ENCODE measurements around the gene TLX2. TPM values are rescaled to one million over a fixed set of nuclear protein-coding genes. Genes with fewer than 3 reads are reported as not detected.

TLX2 gene
- total and polyA plus RNA-seq, 2 of the 4 experiments (the other 2 are of a cell fraction) = not detected

DNA sequence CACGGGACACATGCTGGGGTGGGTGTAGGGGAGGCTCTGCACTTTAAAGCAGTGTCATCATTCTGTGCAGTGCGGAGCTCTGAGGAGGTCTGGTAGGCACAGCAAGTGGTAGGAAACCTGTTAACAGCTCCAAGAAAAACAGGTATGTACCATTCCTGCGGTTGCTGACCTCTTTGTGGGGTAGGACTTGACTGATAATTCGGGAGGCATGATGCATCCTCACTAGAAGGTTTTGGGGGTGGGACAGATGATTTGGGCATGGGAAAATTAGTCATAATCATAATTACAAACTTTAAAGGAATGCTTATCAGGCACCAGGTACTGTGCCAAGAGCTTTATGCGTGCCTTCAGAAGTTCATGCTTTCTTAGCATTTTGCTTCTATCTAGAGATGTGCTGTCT lies 50.0 kb downstream of the TLX2 start:
- peak overlapping the region; percentile 65 for H2BK120ac ChIP-seq (ENCODE audit: low read depth, low read length)
- H2AK9ac ChIP-seq (replicated peaks; ENCODE audit: low read depth, low read length, poor library complexity) = no peak overlapping the region
- no peaks in the 10 kb centered on the region for H3K9me3 ChIP-seq (ENCODE audit: control insufficient read depth, insufficient read depth, low read length)
- in situ Hi-C loops (cut with MboI; ENCODE audit: low sequenced_read_pairs) = no loop called here
- no peak overlapping the region for H3K27ac ChIP-seq (ENCODE audit: insufficient read depth, low read length)
- peaks cover 31% of the 10 kb centered on the region for H3K9me1 ChIP-seq (ENCODE audit: insufficient read depth, low read length)
- H3K4me2 ChIP-seq (ENCODE audit: low read depth, low read length) = no peak overlapping the region
- H2BK20ac ChIP-seq (ENCODE audit: low read depth, low read length) = peak overlapping the region; percentile 16; the same call in 1 of the 2 replicates
- H3K9ac ChIP-seq (ENCODE audit: low read depth, low read length) = no peak overlapping the region
- no CpG with 5 or more reads among the region's 5 CpGs for WGBS, 2 experiments (ENCODE audit: extremely low coverage in 2 of 2, insufficient read length in 1 of 2)
- ChIA-PET CTCF (interaction anchor here (0.5 to 1.0 kb wide), 2 partner anchors 13 to 212 kb away, joined by 3 to 5 read pairs; no protein-coding TSS in a partner anchor), POLR2A (ENCODE audit: unreplicated experiment) (no interaction called here)
- peak overlapping the region; percentile 59 for H2AK5ac ChIP-seq (ENCODE audit: low read depth, low read length)
- no peaks in the 10 kb centered on the region for H3K79me1 ChIP-seq (ENCODE audit: low read depth in 1 of 2, low read length in 2 of 2)
- no peak for TF ChIP-seq BHLHE40 (IDR thresholded peaks at IDR 0.05; ENCODE audit: low read depth, low read length)
- TF ChIP-seq RCOR1 (IDR thresholded peaks at IDR 0.05; ENCODE audit: insufficient replicate concordance, low read length) = no peak
- TF ChIP-seq, protein P1, sequence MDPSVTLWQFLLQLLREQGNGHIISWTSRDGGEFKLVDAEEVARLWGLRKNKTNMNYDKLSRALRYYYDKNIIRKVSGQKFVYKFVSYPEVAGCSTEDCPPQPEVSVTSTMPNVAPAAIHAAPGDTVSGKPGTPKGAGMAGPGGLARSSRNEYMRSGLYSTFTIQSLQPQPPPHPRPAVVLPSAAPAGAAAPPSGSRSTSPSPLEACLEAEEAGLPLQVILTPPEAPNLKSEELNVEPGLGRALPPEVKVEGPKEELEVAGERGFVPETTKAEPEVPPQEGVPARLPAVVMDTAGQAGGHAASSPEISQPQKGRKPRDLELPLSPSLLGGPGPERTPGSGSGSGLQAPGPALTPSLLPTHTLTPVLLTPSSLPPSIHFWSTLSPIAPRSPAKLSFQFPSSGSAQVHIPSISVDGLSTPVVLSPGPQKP (IDR thresholded peaks at IDR 0.05; ENCODE audit: borderline replicate concordance, low read depth, low read length) = no peak
- TF ChIP-seq RFX5 (IDR thresholded peaks at IDR 0.05; ENCODE audit: low read depth, low read length) = no peak
- no peak for TF ChIP-seq MXI1 (IDR thresholded peaks at IDR 0.05; ENCODE audit: borderline replicate concordance, low read depth, low read length)
- no peak for TF ChIP-seq RAD21 (IDR thresholded peaks at IDR 0.05; ENCODE audit: low read length)
- TF ChIP-seq, protein P2, sequence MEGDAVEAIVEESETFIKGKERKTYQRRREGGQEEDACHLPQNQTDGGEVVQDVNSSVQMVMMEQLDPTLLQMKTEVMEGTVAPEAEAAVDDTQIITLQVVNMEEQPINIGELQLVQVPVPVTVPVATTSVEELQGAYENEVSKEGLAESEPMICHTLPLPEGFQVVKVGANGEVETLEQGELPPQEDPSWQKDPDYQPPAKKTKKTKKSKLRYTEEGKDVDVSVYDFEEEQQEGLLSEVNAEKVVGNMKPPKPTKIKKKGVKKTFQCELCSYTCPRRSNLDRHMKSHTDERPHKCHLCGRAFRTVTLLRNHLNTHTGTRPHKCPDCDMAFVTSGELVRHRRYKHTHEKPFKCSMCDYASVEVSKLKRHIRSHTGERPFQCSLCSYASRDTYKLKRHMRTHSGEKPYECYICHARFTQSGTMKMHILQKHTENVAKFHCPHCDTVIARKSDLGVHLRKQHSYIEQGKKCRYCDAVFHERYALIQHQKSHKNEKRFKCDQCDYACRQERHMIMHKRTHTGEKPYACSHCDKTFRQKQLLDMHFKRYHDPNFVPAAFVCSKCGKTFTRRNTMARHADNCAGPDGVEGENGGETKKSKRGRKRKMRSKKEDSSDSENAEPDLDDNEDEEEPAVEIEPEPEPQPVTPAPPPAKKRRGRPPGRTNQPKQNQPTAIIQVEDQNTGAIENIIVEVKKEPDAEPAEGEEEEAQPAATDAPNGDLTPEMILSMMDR (conservative IDR thresholded peaks at IDR 0.05; ENCODE audit: low read depth, low read length) = no peak
- no peak for TF ChIP-seq CEBPB (IDR thresholded peaks at IDR 0.05; ENCODE audit: low read depth, low read length)
- TF ChIP-seq, protein P3, sequence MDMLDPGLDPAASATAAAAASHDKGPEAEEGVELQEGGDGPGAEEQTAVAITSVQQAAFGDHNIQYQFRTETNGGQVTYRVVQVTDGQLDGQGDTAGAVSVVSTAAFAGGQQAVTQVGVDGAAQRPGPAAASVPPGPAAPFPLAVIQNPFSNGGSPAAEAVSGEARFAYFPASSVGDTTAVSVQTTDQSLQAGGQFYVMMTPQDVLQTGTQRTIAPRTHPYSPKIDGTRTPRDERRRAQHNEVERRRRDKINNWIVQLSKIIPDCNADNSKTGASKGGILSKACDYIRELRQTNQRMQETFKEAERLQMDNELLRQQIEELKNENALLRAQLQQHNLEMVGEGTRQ (IDR thresholded peaks at IDR 0.05; ENCODE audit: low read depth, low read length) = no peak
- no peak for TF ChIP-seq POLR2A (IDR thresholded peaks at IDR 0.05; ENCODE audit: low read depth, low read length)
- TF ChIP-seq CHD1 (IDR thresholded peaks at IDR 0.05; ENCODE audit: low read depth, low read length) = no peak
- no peaks in the 10 kb centered on the region for H4K20me1 ChIP-seq (ENCODE audit: insufficient read depth, low read length)
- H3K14ac ChIP-seq (replicated peaks; ENCODE audit: low read depth, low read length) = peak overlapping the region; percentile 22
- H3K27me3 ChIP-seq (ENCODE audit: control insufficient read depth, insufficient read depth, low read length) = no peaks in the 10 kb centered on the region
- dilution Hi-C loops (cut with HindIII; ENCODE audit: low sequenced_read_pairs, unreplicated experiment) = no loop called here
- ATAC-seq (ENCODE audit: low read depth) (no peak), DNase-seq (peak; percentile 61)
- peak overlapping the region; percentile 57; the same call in 1 of the 2 replicates for H3K4ac ChIP-seq (ENCODE audit: low read depth, low read length)
- no peak overlapping the region for H3K4me3 ChIP-seq (ENCODE audit: insufficient read depth, low read depth, low read length)
- H2BK5ac ChIP-seq (ENCODE audit: low read depth, low read length, poor library complexity, severe bottlenecking) = peak overlapping the region; percentile 76
- H3K36me3 ChIP-seq (ENCODE audit: control insufficient read depth, insufficient read depth, low read length) = no peaks in the 10 kb centered on the region
- H3K23ac ChIP-seq (ENCODE audit: low read depth, low read length) = peak overlapping the region; percentile 45; the same call in 1 of the 2 replicates
- H3K56ac ChIP-seq (ENCODE audit: extremely low read depth, insufficient read depth, low read length) = no peak overlapping the region
- no peak overlapping the region for H4K5ac ChIP-seq (ENCODE audit: low read depth, low read length)
- no peak overlapping the region; the same call in 1 of the 2 replicates for H4K91ac ChIP-seq (ENCODE audit: insufficient read depth, low read depth, low read length)
- H2AFZ ChIP-seq (replicated peaks; ENCODE audit: low read length, poor library complexity) = peak overlapping the region; percentile 68
- intact Hi-C loops (cut with micrococcal nuclease) = no loop called here
- H3K18ac ChIP-seq (ENCODE audit: low read depth, low read length) = no peak overlapping the region; the same call in 1 of the 2 replicates
- peaks cover 17% of the 10 kb centered on the region for H3K4me1 ChIP-seq (ENCODE audit: control insufficient read depth, insufficient read depth, low read length)
- BruUV-seq (replicated peaks) = no TSS peak
- 0 out of 3 replicates have a peak overlapping the region, but pooled peaks have one; percentile 71 for H2BK15ac ChIP-seq (ENCODE audit: low read depth, low read length)
- peak overlapping the region in 1 of 2 experiments; percentile 71; a peak in 2 of 4 replicates for H4K8ac ChIP-seq (ENCODE audit: low read depth in 2 of 2, low read length in 2 of 2)
